M059J (cell line): Measurements from ENCODE around the gene STUM. TPM values are rescaled to one million over a fixed set of nuclear protein-coding genes. Genes with fewer than 3 reads are reported as not detected.
"Not testable (repeated sequence)": the region's sequence is repeated elsewhere in the genome, so short reads cannot be mapped to it uniquely, and the experiment has no call there.

ENCODE experiments used
- DNase-seq: peaks from one replicate; pipeline ENCODE4 v3.0.0-alpha.2; 2012; ENCODE audit warnings: low read depth
- total RNA-seq: library from RNA; depleted of rRNA; stranded (reverse); fragments of >200 nt; shearing (Covaris generic); gene quantifications from 2 replicates; pipeline ENCODE4 v1.2.3, GENCODE V29; 2014

STUM gene
- total RNA-seq, 1 experiment from 2014 or later, result not detected

GRCh38 chr1:226604560-226605317 is 56.2 kb downstream of the STUM start:
- no peak for DNase-seq

- DNase-seq, result no peak
Measured at GRCh38 chr1:226605318-226605950, 56.9 kb downstream of the STUM start.

- DNase-seq, result no peak
Measured at GRCh38 chr1:226606311-226607267, 58.0 kb downstream of the STUM start.

- DNase-seq, result no peak
Measured at GRCh38 chr1:226607268-226607660, 58.7 kb downstream of the STUM start.

- no peak for DNase-seq
Measured at GRCh38 chr1:226607821-226608220, 59.3 kb downstream of the STUM start.

- DNase-seq, result peak; percentile 49
Measured at GRCh38 chr1:226608699-226609505, 60.3 kb downstream of the STUM start.

- DNase-seq, result no peak
Measured at GRCh38 chr1:226609836-226610455, 61.4 kb downstream of the STUM start.

- no peak for DNase-seq
Measured at GRCh38 chr1:226610671-226611070, 62.1 kb downstream of the STUM start.

- no peak for DNase-seq
Measured at GRCh38 chr1:226611301-226611700, 62.7 kb downstream of the STUM start.

GRCh38 chr1:226611980-226612379 is 63.4 kb downstream of the STUM start:
- DNase-seq, result not testable (repeated sequence)

- DNase-seq, result no peak
Measured at GRCh38 chr1:226615876-226616275, 67.3 kb downstream of the STUM start.

GRCh38 chr1:226616636-226617035 is 68.1 kb downstream of the STUM start:
- DNase-seq, result no peak

- DNase-seq, result no peak
Measured at GRCh38 chr1:226617109-226617508, 68.5 kb downstream of the STUM start.

- DNase-seq, result not testable (repeated sequence)
Measured at GRCh38 chr1:226617719-226618118, 69.2 kb downstream of the STUM start.

- DNase-seq, result no peak
Measured at GRCh38 chr1:226618380-226618779, 69.8 kb downstream of the STUM start.

GRCh38 chr1:226619031-226619430 is 70.5 kb downstream of the STUM start:
- DNase-seq, result no peak

- no peak for DNase-seq
Measured at GRCh38 chr1:226622012-226622411, 73.4 kb downstream of the STUM start.

GRCh38 chr1:226624526-226624925 is 76.0 kb downstream of the STUM start:
- DNase-seq, result peak; percentile 92

- DNase-seq, result no peak
Measured at GRCh38 chr1:226625326-226625725, 76.8 kb downstream of the STUM start.

- DNase-seq, result no peak
Measured at GRCh38 chr1:226625832-226626576, 77.4 kb downstream of the STUM start.
